Measurements from ENCODE around the gene CDH15. TPM values are rescaled to one million over a fixed set of nuclear protein-coding genes. Genes with fewer than 3 reads are reported as not detected.

CDH15 gene
- total and polyA plus RNA-seq, 2 of the 13 experiments (the other 11 are each of a cell fraction or from before 2014, with no cell fraction given) = 0.74 to 2.2 TPM

- peak; percentile 57; the same call in 1 of the 2 replicates for TF ChIP-seq ZGPAT (CRISPR knock-in tag; IDR thresholded peaks at IDR 0.05)
- TF ChIP-seq, protein P1, sequence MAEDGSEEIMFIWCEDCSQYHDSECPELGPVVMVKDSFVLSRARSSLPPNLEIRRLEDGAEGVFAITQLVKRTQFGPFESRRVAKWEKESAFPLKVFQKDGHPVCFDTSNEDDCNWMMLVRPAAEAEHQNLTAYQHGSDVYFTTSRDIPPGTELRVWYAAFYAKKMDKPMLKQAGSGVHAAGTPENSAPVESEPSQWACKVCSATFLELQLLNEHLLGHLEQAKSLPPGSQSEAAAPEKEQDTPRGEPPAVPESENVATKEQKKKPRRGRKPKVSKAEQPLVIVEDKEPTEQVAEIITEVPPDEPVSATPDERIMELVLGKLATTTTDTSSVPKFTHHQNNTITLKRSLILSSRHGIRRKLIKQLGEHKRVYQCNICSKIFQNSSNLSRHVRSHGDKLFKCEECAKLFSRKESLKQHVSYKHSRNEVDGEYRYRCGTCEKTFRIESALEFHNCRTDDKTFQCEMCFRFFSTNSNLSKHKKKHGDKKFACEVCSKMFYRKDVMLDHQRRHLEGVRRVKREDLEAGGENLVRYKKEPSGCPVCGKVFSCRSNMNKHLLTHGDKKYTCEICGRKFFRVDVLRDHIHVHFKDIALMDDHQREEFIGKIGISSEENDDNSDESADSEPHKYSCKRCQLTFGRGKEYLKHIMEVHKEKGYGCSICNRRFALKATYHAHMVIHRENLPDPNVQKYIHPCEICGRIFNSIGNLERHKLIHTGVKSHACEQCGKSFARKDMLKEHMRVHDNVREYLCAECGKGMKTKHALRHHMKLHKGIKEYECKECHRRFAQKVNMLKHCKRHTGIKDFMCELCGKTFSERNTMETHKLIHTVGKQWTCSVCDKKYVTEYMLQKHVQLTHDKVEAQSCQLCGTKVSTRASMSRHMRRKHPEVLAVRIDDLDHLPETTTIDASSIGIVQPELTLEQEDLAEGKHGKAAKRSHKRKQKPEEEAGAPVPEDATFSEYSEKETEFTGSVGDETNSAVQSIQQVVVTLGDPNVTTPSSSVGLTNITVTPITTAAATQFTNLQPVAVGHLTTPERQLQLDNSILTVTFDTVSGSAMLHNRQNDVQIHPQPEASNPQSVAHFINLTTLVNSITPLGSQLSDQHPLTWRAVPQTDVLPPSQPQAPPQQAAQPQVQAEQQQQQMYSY (CRISPR knock-in tag; IDR thresholded peaks at IDR 0.05) = 0 out of 2 replicates have a peak, but pooled peaks have one; percentile 1
- TF ChIP-seq PHB2 (IDR thresholded peaks at IDR 0.05; ENCODE audit: partially characterized antibody) = no peak
- TF ChIP-seq ZMAT5 (CRISPR knock-in tag; IDR thresholded peaks at IDR 0.05; ENCODE audit: borderline replicate concordance, low read depth) = 0 out of 2 replicates have a peak, but pooled peaks have one; percentile 69
- no peak for TF ChIP-seq ZNF101 (CRISPR knock-in tag; IDR thresholded peaks at IDR 0.05; ENCODE audit: borderline replicate concordance, low read depth)
- TF ChIP-seq PHF21A (CRISPR knock-in tag; IDR thresholded peaks at IDR 0.05) = peak; percentile 54
- TF ChIP-seq ZXDC (CRISPR knock-in tag; IDR thresholded peaks at IDR 0.05) = peak; percentile 89
- TF ChIP-seq ZFX (CRISPR knock-in tag; IDR thresholded peaks at IDR 0.05; ENCODE audit: low read depth) = peak; percentile 44; the same call in 1 of the 2 replicates
- TF ChIP-seq KAT2B (IDR thresholded peaks at IDR 0.05; ENCODE audit: borderline replicate concordance, low read depth, low read length) = no peak
- peak; percentile 61; the same call in 1 of the 2 replicates for TF ChIP-seq YEATS4 (CRISPR knock-in tag; IDR thresholded peaks at IDR 0.05; ENCODE audit: borderline replicate concordance)
- no peak for TF ChIP-seq ELF4 (CRISPR knock-in tag; IDR thresholded peaks at IDR 0.05; ENCODE audit: borderline replicate concordance)
- TF ChIP-seq, protein P2, sequence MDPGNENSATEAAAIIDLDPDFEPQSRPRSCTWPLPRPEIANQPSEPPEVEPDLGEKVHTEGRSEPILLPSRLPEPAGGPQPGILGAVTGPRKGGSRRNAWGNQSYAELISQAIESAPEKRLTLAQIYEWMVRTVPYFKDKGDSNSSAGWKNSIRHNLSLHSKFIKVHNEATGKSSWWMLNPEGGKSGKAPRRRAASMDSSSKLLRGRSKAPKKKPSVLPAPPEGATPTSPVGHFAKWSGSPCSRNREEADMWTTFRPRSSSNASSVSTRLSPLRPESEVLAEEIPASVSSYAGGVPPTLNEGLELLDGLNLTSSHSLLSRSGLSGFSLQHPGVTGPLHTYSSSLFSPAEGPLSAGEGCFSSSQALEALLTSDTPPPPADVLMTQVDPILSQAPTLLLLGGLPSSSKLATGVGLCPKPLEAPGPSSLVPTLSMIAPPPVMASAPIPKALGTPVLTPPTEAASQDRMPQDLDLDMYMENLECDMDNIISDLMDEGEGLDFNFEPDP (CRISPR knock-in tag; conservative IDR thresholded peaks at IDR 0.05) = no peak
- peak; percentile 49; the same call in 1 of the 2 replicates for TF ChIP-seq POLR2AphosphoS5 (IDR thresholded peaks at IDR 0.05; ENCODE audit: low read depth, low read length)
- no peak for TF ChIP-seq ZNF766 (CRISPR knock-in tag; IDR thresholded peaks at IDR 0.05; ENCODE audit: borderline replicate concordance)
- no peak for TF ChIP-seq ZNF749 (CRISPR knock-in tag; IDR thresholded peaks at IDR 0.05; ENCODE audit: borderline replicate concordance)
- peak; percentile 30; the same call in 1 of the 2 replicates for TF ChIP-seq KMT2B (CRISPR knock-in tag; IDR thresholded peaks at IDR 0.05)
These were observed 19.7 kb downstream of the CDH15 start (continued) for GRCh38 chr16:89191033-89191900.
